NT2/D1 (cell line): ENCODE measurements around the gene CCDC13.

Experiments used
- SUZ12 ChIP-seq: IDR thresholded peaks from 2 replicates; pipeline ENCODE4 v1.6.1; 2011; ENCODE audit not compliant: insufficient read length, insufficient read depth; ENCODE audit errors: extremely low read depth
- YY1 ChIP-seq: IDR thresholded peaks from 2 replicates; pipeline ENCODE4 v1.6.1; 2011; ENCODE audit not compliant: insufficient read length, insufficient read depth

DNA sequence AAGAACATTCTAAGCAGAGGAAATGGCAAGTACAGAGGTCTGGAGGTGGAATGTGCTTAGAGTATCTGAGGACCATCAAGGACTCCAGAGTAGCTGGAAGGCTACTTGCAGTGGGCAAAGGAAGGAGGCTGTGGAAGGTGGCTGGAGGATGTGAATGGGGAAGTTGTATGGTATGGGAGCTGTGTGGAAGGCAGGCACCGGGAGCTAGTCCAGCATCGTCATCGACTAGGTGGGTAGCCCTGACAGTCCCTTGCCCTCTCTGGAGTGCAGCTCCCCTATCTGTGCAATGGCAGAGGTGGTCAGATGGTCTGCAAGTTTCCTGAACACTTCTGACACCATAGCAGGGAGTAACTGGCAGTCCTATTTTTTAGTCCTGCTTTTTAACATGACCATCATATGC lies 19.3 kb downstream of the CCDC13 start:
- TF ChIP-seq SUZ12 (no peak), YY1 (no peak)
